OCI-LY7 (cell line): Measurements from ENCODE around the gene GALNT17. TPM values are rescaled to one million over a fixed set of nuclear protein-coding genes. Genes with fewer than 3 reads are reported as not detected.

ENCODE experiments used
- BruUV-seq: library from RNA; stranded (reverse); fragments of 400-500 nt; replicated peaks from 2 replicates; lab custom pipeline; 2021; lab: Mats Ljungman, UMichigan
- CTCF ChIA-PET: fragments of 300-600 bp; sonication (Branson Sonifier 250); formaldehyde crosslinking; loops from one replicate; lab custom pipeline; 2022; ENCODE audit warnings: antibody characterized with exemption; ENCODE audit not compliant: unreplicated experiment; lab: Charles Lee
- POLR2A ChIA-PET: fragments of 300-600 bp; sonication (Branson Sonifier 250); formaldehyde crosslinking; loops from one replicate; lab custom pipeline; 2022; ENCODE audit warnings: antibody characterized with exemption; lab: Charles Lee
- DNase-seq: peaks from one replicate; pipeline ENCODE4 v3.0.0-alpha.2; 2015; ENCODE audit warnings: low spot score
- H2AFZ ChIP-seq: fragments of 200-600 bp; sonication (generic), shearing (Covaris generic); 2 replicates; pipeline ENCODE4 v1.6.1; 2014; ENCODE audit warnings: mild to moderate bottlenecking, antibody characterized with exemption, low read length, moderate library complexity
- H3K27ac ChIP-seq: fragments of 200-600 bp; sonication (generic); 2 replicates; pipeline ENCODE4 v1.5.1; 2014; ENCODE audit warnings: mixed run types, low read depth, mild to moderate bottlenecking, moderate library complexity, low read length, inconsistent platforms; ENCODE audit not compliant: poor library complexity, severe bottlenecking
- H3K36me3 ChIP-seq: fragments of 200-600 bp; sonication (generic); 2 replicates; pipeline ENCODE4 v1.6.1; 2014; ENCODE audit warnings: mild to moderate bottlenecking, antibody characterized with exemption, low read length, moderate library complexity, mixed read lengths; ENCODE audit not compliant: insufficient read depth
- H3K4me1 ChIP-seq: fragments of 200-600 bp; sonication (generic); 2 replicates; pipeline ENCODE4 v1.5.1; 2014; ENCODE audit warnings: mild to moderate bottlenecking, low read length; ENCODE audit not compliant: insufficient read depth, poor library complexity, severe bottlenecking
- H3K4me2 ChIP-seq: fragments of 200-600 bp; sonication (generic); 2 replicates; pipeline ENCODE4 v1.6.1; 2014; ENCODE audit warnings: mild to moderate bottlenecking, low read length
- H3K4me3 ChIP-seq: fragments of 200-600 bp; sonication (generic); 2 replicates; pipeline ENCODE4 v1.5.1; 2014; ENCODE audit warnings: mild to moderate bottlenecking, low read depth, low read length; ENCODE audit not compliant: poor library complexity, severe bottlenecking
- H3K79me2 ChIP-seq: fragments of 200-600 bp; sonication (generic); 2 replicates; pipeline ENCODE4 v1.6.1; 2016; ENCODE audit warnings: low read depth, mild to moderate bottlenecking, low read length, moderate library complexity, mixed read lengths; ENCODE audit not compliant: insufficient read depth
- H3K9me2 ChIP-seq: fragments of 200-600 bp; sonication (generic); 2 replicates; pipeline ENCODE4 v1.6.1; 2016; ENCODE audit warnings: mild to moderate bottlenecking, low read length, mixed read lengths; ENCODE audit not compliant: insufficient read depth
- H3K9me3 ChIP-seq: fragments of 200-600 bp; sonication (generic); 2 replicates; pipeline ENCODE4 v1.6.1; 2014; ENCODE audit warnings: mild to moderate bottlenecking, mixed run types, low read length, mixed read lengths
- H4K20me1 ChIP-seq: fragments of 200-600 bp; sonication (generic); 2 replicates; pipeline ENCODE4 v1.6.1; 2014; ENCODE audit warnings: mild to moderate bottlenecking, antibody characterized with exemption, low read length, moderate library complexity, mixed read lengths; ENCODE audit not compliant: insufficient read depth
- EZH2phosphoT487 ChIP-seq: fragments of 200-600 bp; sonication (generic); IDR thresholded peaks from 2 replicates; pipeline ENCODE4 v1.6.1; 2018; ENCODE audit warnings: low read depth, borderline replicate concordance, mild to moderate bottlenecking, mixed run types, antibody characterized with exemption, low read length, moderate library complexity, mixed read lengths
- intact Hi-C: fragments of 100-400 bp; cut with micrococcal nuclease; formaldehyde crosslinking; loops from one replicate; pipeline ENCODE4 v1.10.0; 2022; ENCODE audit not compliant: unreplicated experiment
- total RNA-seq, 2 experiments: library from RNA; depleted of rRNA in 1 of 2; stranded (reverse); fragments of >200 nt in 1 of 2; shearing (Covaris generic) in 1 of 2; gene quantifications; 2 replicates each; pipeline ENCODE4 v1.2.3, GENCODE V29; 2014 to 2022
- TF ChIP-seq, protein P1 (sequence below): fragments of 200-600 bp; sonication (generic); conservative IDR thresholded peaks from 2 replicates; pipeline ENCODE4 v1.5.1; 2014; ENCODE audit warnings: mild to moderate bottlenecking, antibody characterized with exemption, low read length, moderate library complexity, mixed read lengths

The GALNT17 gene
- total RNA-seq, 2 experiments from 2014 or later = not detected

DNA sequence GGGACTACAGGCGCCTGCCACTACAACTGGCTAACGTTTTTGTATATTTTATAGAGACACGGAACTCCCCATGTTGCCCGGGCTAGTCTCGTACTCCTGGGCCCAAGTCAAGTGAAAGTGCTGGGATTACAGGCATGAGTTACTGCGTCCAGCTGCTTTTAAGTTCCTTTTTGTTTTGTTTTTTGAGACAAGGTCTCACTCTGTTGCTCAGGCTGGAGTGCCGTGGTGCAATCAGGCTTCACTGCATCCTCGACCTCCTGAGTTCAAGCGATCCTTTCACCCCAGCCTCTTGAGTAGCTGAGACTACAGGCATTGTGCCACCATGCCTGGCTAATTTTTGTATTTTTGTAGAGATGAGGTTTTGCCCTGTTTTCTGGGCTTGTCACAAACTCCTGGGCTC is 155.0 kb downstream of the GALNT17 start:
- no peak overlapping the region for H2AFZ ChIP-seq
- no peak overlapping the region for H3K27ac ChIP-seq
- no peaks in the 10 kb centered on the region for H4K20me1 ChIP-seq
- POLR2A ChIA-PET = no interaction called here
- intact Hi-C loops = no loop called here
- no peak overlapping the region for H3K4me2 ChIP-seq
- no peak overlapping the region for H3K4me3 ChIP-seq
- CTCF ChIA-PET = no interaction called here
- DNase-seq = no peak
- H3K79me2 ChIP-seq = no peaks in the 10 kb centered on the region
- H3K36me3 ChIP-seq = no peaks in the 10 kb centered on the region
- H3K9me2 ChIP-seq = no peaks in the 10 kb centered on the region
- TF ChIP-seq EZH2phosphoT487 = no peak
- TF ChIP-seq, protein P1, sequence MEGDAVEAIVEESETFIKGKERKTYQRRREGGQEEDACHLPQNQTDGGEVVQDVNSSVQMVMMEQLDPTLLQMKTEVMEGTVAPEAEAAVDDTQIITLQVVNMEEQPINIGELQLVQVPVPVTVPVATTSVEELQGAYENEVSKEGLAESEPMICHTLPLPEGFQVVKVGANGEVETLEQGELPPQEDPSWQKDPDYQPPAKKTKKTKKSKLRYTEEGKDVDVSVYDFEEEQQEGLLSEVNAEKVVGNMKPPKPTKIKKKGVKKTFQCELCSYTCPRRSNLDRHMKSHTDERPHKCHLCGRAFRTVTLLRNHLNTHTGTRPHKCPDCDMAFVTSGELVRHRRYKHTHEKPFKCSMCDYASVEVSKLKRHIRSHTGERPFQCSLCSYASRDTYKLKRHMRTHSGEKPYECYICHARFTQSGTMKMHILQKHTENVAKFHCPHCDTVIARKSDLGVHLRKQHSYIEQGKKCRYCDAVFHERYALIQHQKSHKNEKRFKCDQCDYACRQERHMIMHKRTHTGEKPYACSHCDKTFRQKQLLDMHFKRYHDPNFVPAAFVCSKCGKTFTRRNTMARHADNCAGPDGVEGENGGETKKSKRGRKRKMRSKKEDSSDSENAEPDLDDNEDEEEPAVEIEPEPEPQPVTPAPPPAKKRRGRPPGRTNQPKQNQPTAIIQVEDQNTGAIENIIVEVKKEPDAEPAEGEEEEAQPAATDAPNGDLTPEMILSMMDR = no peak
- no peaks in the 10 kb centered on the region for H3K4me1 ChIP-seq
- no TSS peak for BruUV-seq
- H3K9me3 ChIP-seq = no peaks in the 10 kb centered on the region

DNA sequence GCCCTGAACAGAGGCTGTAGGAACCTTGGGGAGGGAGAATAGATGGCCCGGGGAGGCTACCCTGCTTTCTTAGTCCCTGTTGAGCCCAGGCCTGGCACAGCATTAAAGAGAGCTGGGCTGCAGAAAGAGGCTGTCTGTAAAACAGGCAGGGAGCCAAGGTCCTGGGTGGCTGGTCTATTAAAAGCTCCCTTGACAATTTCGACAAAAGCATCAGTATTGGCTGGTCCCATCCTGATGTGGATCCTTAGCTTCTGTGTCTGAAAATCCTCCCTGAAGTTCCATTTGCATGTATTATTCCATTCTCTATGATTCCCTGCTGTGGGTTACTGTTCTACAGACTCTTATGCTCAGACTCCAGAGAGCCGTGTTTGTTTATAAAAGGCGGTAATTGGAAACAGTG is 158.5 kb downstream of the GALNT17 start:
- BruUV-seq = no TSS peak
- H3K4me2 ChIP-seq = no peak overlapping the region
- no peak overlapping the region for H2AFZ ChIP-seq
- no peaks in the 10 kb centered on the region for H3K4me1 ChIP-seq
- no peak overlapping the region for H3K27ac ChIP-seq
- no peaks in the 10 kb centered on the region for H3K36me3 ChIP-seq
- no peak for TF ChIP-seq EZH2phosphoT487
- TF ChIP-seq, protein P1 = no peak
- H3K9me2 ChIP-seq = no peaks in the 10 kb centered on the region
- H4K20me1 ChIP-seq = no peaks in the 10 kb centered on the region
- ChIA-PET POLR2A (no interaction called here), CTCF (no interaction called here)
- H3K79me2 ChIP-seq = no peaks in the 10 kb centered on the region
- H3K9me3 ChIP-seq = no peaks in the 10 kb centered on the region
- H3K4me3 ChIP-seq = no peak overlapping the region
- no peak for DNase-seq
- intact Hi-C loops = no loop called here

DNA sequence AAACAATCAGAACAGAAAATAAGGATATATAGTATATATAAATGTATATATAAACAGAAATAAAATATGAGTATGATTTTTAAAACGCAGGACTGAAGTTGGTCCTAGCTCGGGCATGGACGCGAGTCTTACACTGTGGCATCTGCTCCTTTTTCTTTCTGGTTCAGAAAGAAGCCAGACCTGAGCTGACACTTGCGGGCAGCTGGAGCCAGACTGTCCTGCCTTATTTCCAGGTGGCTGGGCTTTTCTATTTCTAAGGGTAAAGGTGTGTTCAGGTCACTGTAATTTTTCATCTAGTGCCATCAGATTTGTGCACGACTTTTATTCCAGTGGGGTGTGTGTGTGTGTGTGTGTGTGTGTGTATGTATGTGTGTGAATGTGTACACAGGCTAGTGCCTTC is 166.4 kb downstream of the GALNT17 start:
- Histone ChIP-seq H3K4me3 (no peak overlapping the region), H3K9me2 (no peaks in the 10 kb centered on the region), H3K4me1 (no peaks in the 10 kb centered on the region), H3K36me3 (no peaks in the 10 kb centered on the region), H3K79me2 (no peaks in the 10 kb centered on the region), H3K9me3 (no peaks in the 10 kb centered on the region), H3K27ac (no peak overlapping the region), H2AFZ (no peak overlapping the region), H3K4me2 (no peak overlapping the region), H4K20me1 (no peaks in the 10 kb centered on the region)
- no peak for DNase-seq
- intact Hi-C loops = no loop called here
- ChIA-PET CTCF (no interaction called here), POLR2A (no interaction called here)
- no peak for TF ChIP-seq EZH2phosphoT487
- TF ChIP-seq, protein P1 = no peak
- no TSS peak for BruUV-seq
